Uterus (tissue), 4 donors: ENCODE measurements around the gene TIGD6. TPM values are rescaled to one million over a fixed set of nuclear protein-coding genes. Genes with fewer than 3 reads are reported as not detected.

ENCODE experiments used
- DNase-seq, 2 donors: peaks; one replicate each; pipeline ENCODE4 v3.0.0-alpha.2; 2019 to 2020
- H3K27ac ChIP-seq, 2 donors: fragments of 200-600 bp; sonication (generic); 1 replicate in 1 of 2; 2 replicates in 1 of 2; pipeline ENCODE4 v1.5.1; 2016 to 2018
- H3K27me3 ChIP-seq, 2 donors: fragments of 200-600 bp; sonication (generic); one replicate each; pipeline ENCODE4 v1.5.1; 2018 to 2019; ENCODE audit warnings: control low read depth in 1 of 2
- H3K36me3 ChIP-seq, 2 donors: fragments of 200-600 bp; sonication (generic); one replicate each; pipeline ENCODE4 v1.5.1; 2019; ENCODE audit warnings: control low read depth in 1 of 2
- H3K4me1 ChIP-seq, 2 donors: fragments of 200-600 bp; sonication (generic); one replicate each; pipeline ENCODE4 v1.5.1; 2018 to 2019; ENCODE audit warnings: control low read depth in 1 of 2
- H3K4me3 ChIP-seq, 2 donors: fragments of 200-600 bp; sonication (generic); 1 replicate in 1 of 2; 2 replicates in 1 of 2; pipeline ENCODE4 v1.5.1; 2018 to 2019; ENCODE audit warnings: mild to moderate bottlenecking in 1 of 2
- H3K9me3 ChIP-seq, 2 donors: fragments of 200-600 bp; sonication (generic); one replicate each; pipeline ENCODE4 v1.5.1; 2019; ENCODE audit warnings: control low read depth in 1 of 2
- POLR2A ChIP-seq, 2 donors: fragments of 450-650 bp; IDR thresholded peaks; one replicate each; pipeline ENCODE4 v1.6.1; 2016; ENCODE audit warnings: antibody characterized with exemption in 2 of 2, mild to moderate bottlenecking in 1 of 2, moderate library complexity in 1 of 2
- intact Hi-C: fragments of 100-400 bp; cut with DNase I; formaldehyde crosslinking; loops from one replicate; pipeline ENCODE4 v1.15.1; 2023; ENCODE audit warnings: low total_unique reads
- total RNA-seq, 4 donors: library from RNA; depleted of rRNA in 3 of 4; stranded (reverse); fragments of >200 nt in 3 of 4; gene quantifications; one replicate each; pipeline versions ENCODE4 v1.1.0 to v1.2.4, GENCODE V29; 2014 to 2023
- TF ChIP-seq, protein P1 (sequence below), 4 experiments: fragments of 200-600 bp in 2 of 4; fragments of 450-650 bp in 2 of 4; sonication (generic) in 2 of 4; IDR thresholded peaks; one replicate each; pipeline ENCODE4 v1.5.1; 2016 to 2019; ENCODE audit warnings: antibody characterized with exemption in 4 of 4, mild to moderate bottlenecking in 2 of 4, moderate library complexity in 1 of 4
- donor health status: DM: yes; HTN: yes; CAD: no.

The TIGD6 gene
- total RNA-seq, 4 donors from 2014 or later = 1.2 to 6.8 (median 2.7) TPM

DNA sequence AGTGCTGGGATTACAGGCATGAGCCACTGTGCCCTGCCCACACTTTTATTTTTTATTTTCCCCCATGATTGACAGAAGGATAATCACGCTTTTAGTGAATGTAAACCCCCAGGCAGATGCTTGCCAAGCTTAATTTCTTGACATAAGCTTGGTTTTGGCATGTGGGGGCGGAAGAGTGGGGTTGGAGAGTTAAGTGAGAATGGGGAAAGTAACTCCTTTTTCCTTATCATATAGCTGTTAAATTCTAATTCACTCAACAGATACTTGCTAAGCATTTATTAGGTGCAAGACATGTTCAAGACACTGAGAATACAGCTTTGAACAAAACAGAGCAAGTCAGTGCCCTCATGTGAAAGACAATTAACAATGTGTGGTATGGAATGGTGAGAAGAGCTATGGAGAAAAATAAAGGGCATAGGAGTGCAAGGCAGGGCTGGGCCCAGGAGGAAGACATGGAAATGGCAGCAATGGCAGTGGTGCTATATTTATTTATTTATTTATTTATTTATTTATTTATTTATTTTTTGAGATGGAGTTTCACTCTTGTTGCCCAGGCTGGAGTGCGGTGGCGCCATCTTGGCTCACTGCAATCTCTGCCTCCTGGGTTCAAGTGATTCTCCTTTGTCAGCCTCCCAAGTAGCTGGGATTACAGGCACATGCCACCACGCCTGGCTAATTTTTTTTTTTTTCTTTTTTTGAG, 37.7 kb downstream of the TIGD6 start:
- Histone ChIP-seq H3K27me3 (no peaks in the 10 kb centered on the region), H3K4me3 (no peak overlapping the region), H3K9me3 (no peaks in the 10 kb centered on the region), H3K36me3 (no peaks in the 10 kb centered on the region), H3K27ac (no peak overlapping the region), H3K4me1 (no peaks in the 10 kb centered on the region)
- intact Hi-C loops = no loop called here
- DNase-seq = no peak
- TF ChIP-seq, protein P1, sequence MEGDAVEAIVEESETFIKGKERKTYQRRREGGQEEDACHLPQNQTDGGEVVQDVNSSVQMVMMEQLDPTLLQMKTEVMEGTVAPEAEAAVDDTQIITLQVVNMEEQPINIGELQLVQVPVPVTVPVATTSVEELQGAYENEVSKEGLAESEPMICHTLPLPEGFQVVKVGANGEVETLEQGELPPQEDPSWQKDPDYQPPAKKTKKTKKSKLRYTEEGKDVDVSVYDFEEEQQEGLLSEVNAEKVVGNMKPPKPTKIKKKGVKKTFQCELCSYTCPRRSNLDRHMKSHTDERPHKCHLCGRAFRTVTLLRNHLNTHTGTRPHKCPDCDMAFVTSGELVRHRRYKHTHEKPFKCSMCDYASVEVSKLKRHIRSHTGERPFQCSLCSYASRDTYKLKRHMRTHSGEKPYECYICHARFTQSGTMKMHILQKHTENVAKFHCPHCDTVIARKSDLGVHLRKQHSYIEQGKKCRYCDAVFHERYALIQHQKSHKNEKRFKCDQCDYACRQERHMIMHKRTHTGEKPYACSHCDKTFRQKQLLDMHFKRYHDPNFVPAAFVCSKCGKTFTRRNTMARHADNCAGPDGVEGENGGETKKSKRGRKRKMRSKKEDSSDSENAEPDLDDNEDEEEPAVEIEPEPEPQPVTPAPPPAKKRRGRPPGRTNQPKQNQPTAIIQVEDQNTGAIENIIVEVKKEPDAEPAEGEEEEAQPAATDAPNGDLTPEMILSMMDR (IDR thresholded peaks at IDR 0.05) = no peak
- TF ChIP-seq POLR2A (IDR thresholded peaks at IDR 0.05) = no peak

DNA sequence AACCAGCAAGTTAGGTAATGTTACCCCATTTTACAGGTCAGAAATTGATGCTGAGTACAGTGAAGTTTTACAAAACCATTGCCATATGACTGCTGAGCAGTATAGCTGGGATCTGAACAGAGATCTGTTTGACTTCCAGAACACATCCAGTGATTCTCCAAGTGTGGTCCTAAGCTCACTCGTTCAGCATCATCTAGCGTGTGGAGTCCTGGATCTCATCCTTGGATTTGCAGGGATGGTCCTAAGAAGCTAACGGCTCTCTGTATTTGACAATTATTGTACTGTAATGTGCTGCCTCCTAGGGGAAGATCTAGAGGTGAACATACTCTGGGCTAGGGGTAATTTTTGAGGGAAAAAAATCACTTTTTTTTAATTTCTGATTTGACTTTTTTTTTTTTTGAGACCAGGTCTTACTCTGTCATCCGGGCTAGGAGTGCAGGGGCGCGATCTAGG, 38.5 kb downstream of the TIGD6 start:
- H3K9me3 ChIP-seq = no peaks in the 10 kb centered on the region
- H3K4me1 ChIP-seq = no peaks in the 10 kb centered on the region
- H3K27me3 ChIP-seq = no peaks in the 10 kb centered on the region
- TF ChIP-seq, protein P1 (IDR thresholded peaks at IDR 0.05) = peak in 1 of 4 experiments; percentile 11
- no peak for TF ChIP-seq POLR2A (IDR thresholded peaks at IDR 0.05)
- no peaks in the 10 kb centered on the region for H3K36me3 ChIP-seq
- peak overlapping the region in 1 of 2 donors; percentile 87 for H3K27ac ChIP-seq
- DNase-seq = no peak
- intact Hi-C loops = no loop called here
- no peak overlapping the region for H3K4me3 ChIP-seq

DNA sequence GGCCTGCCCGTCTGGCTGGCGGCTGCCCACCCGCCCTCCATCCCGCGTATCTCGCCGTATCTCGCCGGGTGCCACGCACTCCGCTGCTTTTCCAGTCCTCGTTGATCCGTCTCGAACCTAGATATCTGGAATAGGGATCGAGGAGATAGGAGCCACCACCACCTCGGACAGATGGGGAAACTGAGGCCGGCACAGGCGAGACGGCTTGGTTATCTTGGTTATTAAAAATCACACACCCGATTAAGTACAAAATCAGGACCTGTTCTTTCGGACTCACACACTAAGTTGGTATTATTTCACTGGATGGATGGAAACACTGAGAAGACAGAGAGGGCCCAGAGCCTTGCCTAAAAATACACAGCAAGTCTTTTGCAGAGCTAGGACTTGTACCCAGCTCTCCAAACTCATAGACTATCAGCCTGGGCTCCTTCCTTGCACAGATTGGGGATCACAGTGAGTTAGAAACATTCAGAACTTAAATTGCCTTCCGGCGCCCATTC, 39.2 kb downstream of the TIGD6 start:
- no peak for TF ChIP-seq POLR2A (IDR thresholded peaks at IDR 0.05)
- TF ChIP-seq, protein P1 (IDR thresholded peaks at IDR 0.05) = no peak
- Histone ChIP-seq H3K4me1 (no peaks in the 10 kb centered on the region), H3K4me3 (peak overlapping the region; percentile 82 to 95), H3K9me3 (no peaks in the 10 kb centered on the region), H3K27me3 (no peaks in the 10 kb centered on the region), H3K36me3 (no peaks in the 10 kb centered on the region), H3K27ac (peak overlapping the region; percentile 87 to 88)
- no peak for DNase-seq
- intact Hi-C loops = no loop called here

DNA sequence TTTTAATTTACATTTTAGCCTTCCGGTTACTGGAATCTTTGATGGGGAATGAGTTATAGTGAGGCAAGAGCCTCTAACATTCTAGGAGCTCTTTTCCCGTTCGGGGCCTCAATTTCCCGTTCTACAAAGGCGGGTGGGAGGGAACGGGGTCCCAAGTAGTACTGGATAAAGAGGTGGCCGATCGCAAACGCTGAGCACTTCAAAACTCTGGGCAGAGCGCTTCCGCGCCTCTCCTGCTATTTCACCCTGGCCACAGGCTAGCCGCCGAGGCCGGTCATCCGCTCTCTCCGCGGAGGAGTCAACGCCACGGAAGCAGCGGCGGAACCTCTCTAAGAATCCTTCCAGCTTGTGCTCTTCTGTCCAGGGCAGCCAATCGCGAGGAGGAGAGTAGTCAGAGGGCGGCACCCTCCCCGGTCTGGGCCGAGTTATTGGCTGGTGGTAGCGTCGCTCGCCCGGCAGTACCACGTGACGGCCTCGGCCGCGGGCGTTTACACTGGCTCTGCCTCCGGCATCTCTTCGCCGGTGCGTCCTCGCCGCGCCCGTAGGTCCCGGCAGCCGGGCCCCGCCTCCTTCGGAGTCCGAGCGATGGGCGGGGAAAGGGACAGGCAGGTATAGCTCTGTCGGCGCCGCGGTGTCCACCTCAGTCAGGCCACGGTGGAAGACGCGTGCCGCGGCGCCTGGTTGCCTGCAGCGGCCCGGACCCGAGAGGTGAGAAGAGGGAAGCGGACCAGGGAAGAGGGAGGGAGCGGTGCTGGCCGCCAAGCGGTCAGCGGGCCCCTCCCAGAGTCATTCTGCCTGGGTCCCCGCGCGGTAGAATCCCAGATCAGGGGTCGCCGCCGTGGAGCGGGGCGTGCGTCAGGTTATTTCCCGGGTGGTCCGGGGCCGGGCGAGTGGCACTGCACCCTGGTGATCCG, 39.9 kb downstream of the TIGD6 start, which contains the start of gene SLC26A2:
SLC26A2 (plus strand) TSS at position 487 of the 914 bp plus-strand sequence. CDS start 16,895 bp downstream, outside the sequence.
- intact Hi-C loops = no loop called here

More for the DNA sequence above, 39.9 kb downstream of the TIGD6 start, which contains the start of gene SLC26A2:
- peak within 1 kb of the TSS; percentile 87 to 90 for H3K27ac ChIP-seq
- no peaks in the 10 kb centered on the region for H3K27me3 ChIP-seq
- no peaks in the 10 kb centered on the region for H3K4me1 ChIP-seq
- DNase-seq = peak; percentile 97 to 98
- no peaks in the 10 kb centered on the region for H3K9me3 ChIP-seq
- TF ChIP-seq, protein P1 (IDR thresholded peaks at IDR 0.05) = peak; percentile 3 to 16 (median 14)
- TF ChIP-seq POLR2A (IDR thresholded peaks at IDR 0.05) = peak; percentile 93 to 98
- H3K4me3 ChIP-seq = peak within 1 kb of the TSS; percentile 82 to 95
- H3K36me3 ChIP-seq = no peaks in the 10 kb centered on the region
